ENCODE measurements around the gene EHMT1.
"Not testable (repeated sequence)": the region's sequence is repeated elsewhere in the genome, so short reads cannot be mapped to it uniquely, and the experiment has no call there.

Gene EHMT1

DNA sequence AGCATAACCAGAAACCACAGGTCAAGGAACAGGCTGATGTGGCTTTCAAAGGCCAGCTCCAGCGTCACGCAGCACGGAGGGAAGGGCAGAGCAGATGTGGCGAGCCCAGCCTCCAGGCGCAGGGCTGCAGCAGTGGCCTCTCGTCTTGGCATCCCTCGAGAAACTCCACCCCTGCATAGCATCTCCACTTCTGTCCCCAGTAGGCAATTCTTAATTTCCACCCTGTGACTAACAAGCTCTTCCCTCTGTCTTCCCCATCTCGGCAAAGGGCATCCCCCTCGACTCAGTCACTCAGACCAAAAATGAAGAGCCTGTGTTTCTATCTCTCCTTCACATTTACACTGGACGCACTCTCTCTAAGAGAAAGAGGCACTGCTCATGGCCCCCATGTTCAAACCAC is 257.0 kb downstream of the EHMT1 start:
- Mint-ChIP-seq H3K36me3 (peaks cover 2% of the 10 kb centered on the region), H3K4me1 (peaks cover 2% of the 10 kb centered on the region), H3K4me3 (no peak overlapping the region), H3K27ac (no peak overlapping the region), H3K9me3 (peaks cover 2% of the 10 kb centered on the region), H3K27me3 (peaks cover 49% of the 10 kb centered on the region)
- CTCF ChIA-PET: no interaction called here
- no peak for DNase-seq

DNA sequence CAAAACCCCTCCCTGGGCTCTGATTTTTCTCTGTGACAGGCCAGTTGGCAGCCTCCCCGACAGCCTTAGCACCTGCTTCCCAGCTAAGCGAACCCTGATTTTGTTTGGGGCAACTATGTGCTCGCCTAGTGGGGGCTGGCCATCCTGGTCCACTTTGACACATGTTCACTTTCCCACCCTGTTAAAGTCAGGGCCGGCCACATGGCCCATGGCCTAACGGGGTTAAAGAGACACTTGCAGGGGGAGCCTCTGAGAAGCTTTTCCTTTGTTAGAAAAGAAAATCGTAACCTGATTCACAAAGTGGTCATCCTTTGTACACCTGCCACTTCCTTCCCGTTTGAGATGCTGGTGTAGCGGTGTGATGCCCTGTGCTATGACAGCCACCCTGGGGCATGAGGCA is 257.5 kb downstream of the EHMT1 start:
- peak overlapping the region; percentile 39 for H3K4me3 Mint-ChIP-seq
- H3K4me1 Mint-ChIP-seq: peaks cover 2% of the 10 kb centered on the region
- peaks cover 2% of the 10 kb centered on the region for H3K9me3 Mint-ChIP-seq
- peaks cover 49% of the 10 kb centered on the region for H3K27me3 Mint-ChIP-seq
- peaks cover 2% of the 10 kb centered on the region for H3K36me3 Mint-ChIP-seq
- H3K27ac Mint-ChIP-seq: no peak overlapping the region
- CTCF ChIA-PET: no interaction called here
- DNase-seq: no peak

DNA sequence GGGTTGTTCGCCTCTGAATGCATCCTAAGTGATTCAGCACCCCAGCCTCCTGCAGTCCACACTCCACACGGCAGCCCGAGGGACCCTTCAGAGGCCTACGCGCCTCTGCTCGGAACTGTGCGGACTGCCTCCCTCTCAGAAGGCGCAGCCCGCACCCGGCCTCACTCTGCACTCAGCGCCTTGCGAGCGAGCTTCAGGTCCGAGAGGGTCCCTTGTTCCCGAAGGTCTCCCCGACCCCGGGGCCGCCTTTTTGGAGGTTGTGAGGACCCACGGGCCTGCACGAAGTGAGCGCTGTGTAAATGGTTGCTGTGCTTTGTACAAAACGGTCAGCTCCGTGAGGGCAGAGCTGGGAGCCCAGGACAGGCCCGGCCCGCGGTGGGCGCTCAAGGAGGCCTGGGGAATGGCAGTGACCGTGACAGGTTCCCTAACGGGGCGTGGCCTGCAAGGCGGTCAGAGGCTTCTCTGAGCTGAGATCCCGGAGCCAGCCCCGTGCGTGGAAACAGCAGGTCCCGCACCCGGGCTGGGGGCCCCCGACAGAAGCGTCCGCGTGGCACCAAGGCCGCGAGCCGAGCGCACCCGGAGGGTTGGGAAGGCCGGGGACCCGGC is 258.1 kb downstream of the EHMT1 start:
- CTCF ChIA-PET: no interaction called here

DNA sequence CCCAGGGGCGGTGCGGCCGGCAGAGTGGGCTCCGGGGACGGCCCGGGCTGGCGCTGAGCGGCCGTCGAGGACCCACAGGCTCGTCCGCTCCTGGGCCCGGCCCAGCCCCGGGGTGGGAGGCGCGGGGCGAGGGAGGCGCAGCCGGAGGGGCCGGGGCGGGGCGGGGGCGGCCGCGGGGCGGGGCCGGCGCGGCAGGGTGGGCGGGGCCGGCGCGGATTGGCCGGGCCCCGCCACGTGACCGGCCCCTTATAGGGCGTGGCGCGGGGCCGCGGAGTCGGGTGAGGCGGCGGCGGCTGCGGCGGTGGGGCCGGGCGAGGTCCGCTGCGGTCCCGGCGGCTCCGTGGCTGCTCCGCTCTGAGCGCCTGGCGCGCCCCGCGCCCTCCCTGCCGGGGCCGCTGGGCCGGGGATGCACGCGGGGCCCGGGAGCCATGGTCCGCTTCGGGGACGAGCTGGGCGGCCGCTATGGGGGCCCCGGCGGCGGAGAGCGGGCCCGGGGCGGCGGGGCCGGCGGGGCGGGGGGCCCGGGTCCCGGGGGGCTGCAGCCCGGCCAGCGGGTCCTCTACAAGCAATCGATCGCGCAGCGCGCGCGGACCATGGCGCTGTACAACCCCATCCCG is 258.8 kb downstream of the EHMT1 start, which contains the start of gene CACNA1B:
Gene CACNA1B, plus strand, starts transcription at position 277 of the 617 bp plus-strand sequence. Its CDS starts 152 bp downstream, at position 429.
- H3K4me1 Mint-ChIP-seq, H3K4me3 Mint-ChIP-seq, H3K9me3 Mint-ChIP-seq, H3K27ac Mint-ChIP-seq, H3K36me3 Mint-ChIP-seq, CTCF ChIA-PET, DNase-seq: not testable (repeated sequence)
- peaks cover 49% of the 10 kb centered on the region for H3K27me3 Mint-ChIP-seq

More for the DNA sequence above, 258.1 kb downstream of the EHMT1 start:
- no peak overlapping the region for H3K27ac Mint-ChIP-seq
- peaks cover 2% of the 10 kb centered on the region for H3K4me1 Mint-ChIP-seq
- peaks cover 2% of the 10 kb centered on the region for H3K9me3 Mint-ChIP-seq
- peaks cover 49% of the 10 kb centered on the region for H3K27me3 Mint-ChIP-seq
- peaks cover 2% of the 10 kb centered on the region for H3K36me3 Mint-ChIP-seq
- no peak overlapping the region for H3K4me3 Mint-ChIP-seq
- no peak for DNase-seq

DNA sequence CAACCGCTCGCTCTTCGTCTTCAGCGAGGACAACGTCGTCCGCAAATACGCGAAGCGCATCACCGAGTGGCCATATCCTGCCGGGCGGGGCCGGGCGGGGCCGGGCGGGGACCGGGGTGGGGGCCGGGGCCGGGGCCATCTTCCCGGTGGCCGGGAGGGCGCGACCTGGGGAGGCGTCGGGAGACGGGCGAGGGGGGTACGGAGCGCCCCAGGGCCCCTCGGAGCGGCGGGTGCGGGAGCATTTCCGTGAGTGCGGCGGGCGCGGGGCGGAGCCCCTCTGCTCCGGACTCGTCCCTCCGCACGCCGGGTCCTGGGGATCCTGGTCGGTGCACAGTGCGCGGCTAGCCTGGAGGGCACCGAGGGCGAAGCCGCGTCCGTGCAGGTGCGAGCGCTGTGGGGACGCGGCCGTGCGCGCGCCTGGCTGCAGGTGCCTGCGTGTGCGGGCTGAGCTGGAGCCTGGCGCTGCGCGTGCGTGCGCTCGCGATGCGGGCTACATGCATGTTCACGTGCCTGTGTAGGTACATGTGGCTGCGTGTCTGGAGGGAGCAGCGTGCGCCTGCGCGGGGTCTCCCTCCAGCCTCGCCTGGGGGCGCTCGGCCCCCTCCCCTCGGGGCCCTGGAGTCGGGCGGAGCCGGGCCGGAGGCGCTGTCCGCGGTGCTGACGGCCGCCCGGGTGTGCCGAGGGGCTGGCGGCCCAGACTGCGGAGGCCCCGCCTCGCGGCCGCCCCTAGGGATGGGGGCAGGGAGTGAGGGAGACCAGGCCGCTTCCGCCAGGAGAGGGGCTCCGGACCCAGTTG is 259.5 kb downstream of the EHMT1 start:
- peaks cover 2% of the 10 kb centered on the region for H3K9me3 Mint-ChIP-seq
- CTCF ChIA-PET: no interaction called here
- H3K36me3 Mint-ChIP-seq: peaks cover 2% of the 10 kb centered on the region
- H3K4me3 Mint-ChIP-seq: no peak overlapping the region
- DNase-seq: peak; percentile 57
- H3K4me1 Mint-ChIP-seq: peaks cover 2% of the 10 kb centered on the region
- peaks cover 49% of the 10 kb centered on the region for H3K27me3 Mint-ChIP-seq
- H3K27ac Mint-ChIP-seq: no peak overlapping the region

DNA sequence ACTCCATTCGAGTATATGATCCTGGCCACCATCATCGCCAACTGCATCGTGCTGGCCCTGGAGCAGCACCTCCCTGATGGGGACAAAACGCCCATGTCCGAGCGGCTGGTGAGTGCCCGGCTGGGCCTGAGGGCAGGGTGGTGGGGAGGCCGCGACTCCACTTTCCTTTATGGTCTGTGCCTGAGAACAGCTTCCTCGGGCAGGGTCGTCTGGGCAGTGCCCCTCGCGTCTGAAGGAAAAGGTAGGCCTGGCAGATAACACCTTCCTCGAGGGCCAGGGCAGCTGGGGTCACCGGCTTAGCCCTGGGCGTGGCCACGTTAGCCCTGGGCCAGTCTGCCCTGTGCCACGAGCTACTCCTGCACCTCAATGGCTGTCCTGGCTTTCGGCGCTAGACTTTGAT is 260.2 kb downstream of the EHMT1 start:
- no peak overlapping the region for H3K4me3 Mint-ChIP-seq
- DNase-seq: no peak
- peaks cover 2% of the 10 kb centered on the region for H3K9me3 Mint-ChIP-seq
- peaks cover 2% of the 10 kb centered on the region for H3K4me1 Mint-ChIP-seq
- H3K27ac Mint-ChIP-seq: no peak overlapping the region
- peaks cover 2% of the 10 kb centered on the region for H3K36me3 Mint-ChIP-seq
- peaks cover 46% of the 10 kb centered on the region for H3K27me3 Mint-ChIP-seq
- CTCF ChIA-PET: no interaction called here

DNA sequence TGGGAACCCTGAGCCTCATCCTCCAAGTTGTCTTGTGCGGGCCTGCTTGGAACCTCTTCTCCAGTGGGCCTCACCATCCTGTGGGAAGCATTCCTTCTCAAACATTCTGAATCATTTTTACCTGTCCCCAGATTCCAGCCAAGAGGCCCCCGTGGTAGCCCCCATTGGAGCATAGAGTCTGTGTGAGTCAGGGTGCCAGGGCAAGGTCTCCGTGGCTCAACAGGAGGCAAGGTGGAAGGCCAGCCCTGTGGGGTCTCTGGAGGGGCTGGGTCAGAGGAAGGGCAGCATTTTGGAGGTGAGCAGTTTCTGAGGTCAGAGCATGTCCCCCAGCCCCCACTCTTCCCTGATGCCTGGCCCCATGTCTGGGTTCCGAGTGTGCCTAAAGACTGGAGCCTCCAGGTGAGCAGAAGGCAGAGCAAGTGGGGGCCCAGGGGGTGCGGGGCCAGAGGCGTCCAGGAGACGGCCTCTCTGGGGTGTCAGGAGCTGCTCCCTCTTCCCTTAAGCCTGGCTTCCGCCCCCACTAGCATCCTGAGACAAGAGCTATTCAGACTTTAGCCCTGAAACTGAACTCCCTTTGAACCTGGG is 260.9 kb downstream of the EHMT1 start:
- Mint-ChIP-seq H3K27me3 (peaks cover 45% of the 10 kb centered on the region), H3K27ac (no peak overlapping the region), H3K4me3 (no peak overlapping the region), H3K9me3 (peaks cover 2% of the 10 kb centered on the region), H3K4me1 (peaks cover 2% of the 10 kb centered on the region), H3K36me3 (peaks cover 2% of the 10 kb centered on the region)
- DNase-seq: no peak
- CTCF ChIA-PET: no interaction called here

DNA sequence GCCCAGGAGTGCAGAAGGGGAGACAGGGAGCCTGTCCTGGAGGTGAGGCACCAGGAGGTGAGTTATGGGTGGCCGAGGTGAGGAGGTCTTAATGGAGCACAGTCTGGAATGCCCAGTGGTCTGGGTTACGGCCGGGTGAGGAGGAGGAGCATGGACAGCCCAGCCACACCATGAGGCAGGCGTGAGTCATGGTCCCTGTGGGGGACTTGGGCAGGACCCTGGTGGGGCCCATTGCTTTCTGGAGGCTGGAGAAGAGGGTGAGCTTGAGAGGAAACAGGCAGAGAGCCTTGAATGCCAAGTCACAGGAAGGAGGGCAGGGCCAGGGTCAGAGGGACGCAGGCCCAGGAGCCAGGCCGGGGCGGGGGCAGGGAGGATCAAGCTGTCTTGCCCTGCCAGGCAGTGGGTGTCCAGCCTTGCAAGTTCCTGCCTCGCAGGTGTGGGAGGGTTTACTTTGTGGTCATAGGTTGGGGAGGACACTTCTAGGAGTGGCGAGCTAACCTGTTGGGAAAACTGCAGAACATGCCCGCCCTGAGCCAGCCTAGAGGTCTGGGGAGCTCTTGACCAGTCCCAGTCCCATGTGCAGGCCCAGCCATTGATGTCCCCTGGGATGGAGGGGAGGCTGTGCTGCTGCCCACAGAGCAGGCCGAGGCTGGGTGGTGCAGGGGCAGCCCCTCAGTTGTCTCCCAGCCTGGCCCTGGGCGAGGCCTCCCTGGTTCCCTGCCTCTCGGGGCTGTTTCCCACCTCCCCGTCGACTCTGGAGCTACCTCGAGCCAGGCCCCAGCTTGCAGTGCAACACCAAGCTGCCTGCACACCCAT is 261.6 kb downstream of the EHMT1 start:
- H3K27ac Mint-ChIP-seq: no peak overlapping the region
- H3K9me3 Mint-ChIP-seq: peaks cover 2% of the 10 kb centered on the region
- H3K4me1 Mint-ChIP-seq: peaks cover 2% of the 10 kb centered on the region
- peaks cover 2% of the 10 kb centered on the region for H3K36me3 Mint-ChIP-seq
- H3K4me3 Mint-ChIP-seq: no peak overlapping the region
- CTCF ChIA-PET: no interaction called here
- H3K27me3 Mint-ChIP-seq: peaks cover 39% of the 10 kb centered on the region
- DNase-seq: no peak

DNA sequence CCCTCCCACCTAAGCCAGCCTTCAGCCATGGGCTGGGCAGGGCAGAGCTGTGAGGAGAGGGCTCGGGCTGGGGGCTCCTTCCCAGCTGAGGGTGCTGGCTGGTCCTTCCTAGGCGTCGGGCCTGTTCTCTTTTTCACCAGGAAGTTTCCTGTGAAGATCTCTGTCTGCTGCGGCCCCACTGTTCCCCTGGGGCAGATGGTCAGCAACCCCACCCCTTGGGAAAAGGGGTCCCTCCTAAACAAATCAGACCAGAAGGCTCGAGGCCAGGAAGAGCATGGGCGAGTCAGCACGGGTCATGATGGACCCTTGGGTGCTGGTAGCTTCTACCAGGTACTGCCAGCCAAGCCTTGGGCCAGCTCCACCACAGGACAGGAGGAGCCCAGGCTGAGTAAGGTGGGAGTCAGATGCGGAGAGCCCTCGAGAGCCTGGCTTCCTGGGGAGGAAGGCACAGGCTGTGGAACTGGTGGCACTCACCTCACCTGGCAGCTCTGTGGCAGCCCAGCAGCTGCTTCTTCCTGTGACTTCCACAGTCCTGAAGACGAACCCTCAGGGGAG is 262.2 kb downstream of the EHMT1 start:
- Mint-ChIP-seq H3K36me3 (peaks cover 2% of the 10 kb centered on the region), H3K27ac (no peak overlapping the region), H3K4me3 (no peak overlapping the region), H3K4me1 (peaks cover 2% of the 10 kb centered on the region), H3K27me3 (peaks cover 32% of the 10 kb centered on the region), H3K9me3 (peaks cover 2% of the 10 kb centered on the region)
- CTCF ChIA-PET: no interaction called here
- no peak for DNase-seq

DNA sequence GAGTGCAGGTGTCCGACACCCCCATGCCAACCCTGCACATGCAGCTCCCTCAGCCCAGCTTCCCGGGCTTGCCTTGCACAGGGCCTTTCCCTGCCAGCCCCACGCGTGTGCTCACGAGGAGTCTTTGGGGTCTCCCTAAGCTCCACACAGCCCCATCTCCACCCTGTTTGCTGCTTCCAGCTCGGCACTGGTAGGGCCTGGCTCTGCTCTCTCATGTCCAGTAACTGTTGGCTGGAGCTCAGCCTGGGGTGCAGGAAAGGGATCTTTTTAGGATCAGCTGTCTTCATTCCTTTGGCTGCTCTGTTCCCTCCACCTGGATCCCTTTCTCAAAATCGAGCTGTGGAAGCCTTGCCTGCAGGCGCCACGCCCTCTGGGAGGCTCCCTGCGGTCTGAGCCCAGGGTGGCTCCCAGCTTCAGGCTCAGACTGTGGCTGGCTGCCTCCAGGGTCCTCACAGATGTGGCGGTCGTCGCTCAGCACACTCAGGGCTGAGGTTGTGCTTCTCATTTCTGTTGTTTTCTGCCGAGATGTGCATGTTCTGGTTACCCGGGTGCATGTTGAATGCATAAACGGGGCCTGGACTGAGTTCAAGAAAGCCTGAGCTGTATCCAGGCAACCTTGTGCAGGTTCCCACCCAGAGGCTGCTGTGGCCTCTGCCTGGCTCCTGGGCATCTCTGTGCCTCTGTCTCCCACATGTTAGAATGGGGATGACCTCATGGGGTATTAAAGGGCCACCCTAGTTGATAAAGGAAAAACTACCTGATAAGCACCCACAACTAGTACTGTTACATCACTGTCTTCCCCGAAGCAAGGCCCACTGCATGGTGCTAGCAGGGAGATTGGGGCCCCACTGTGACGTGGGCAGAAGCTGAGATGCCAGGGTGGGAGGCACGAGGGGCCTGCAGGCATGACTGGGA is 263.0 kb downstream of the EHMT1 start:
- Mint-ChIP-seq H3K36me3 (no peaks in the 10 kb centered on the region), H3K27ac (no peak overlapping the region), H3K4me3 (no peak overlapping the region), H3K9me3 (no peaks in the 10 kb centered on the region), H3K4me1 (no peaks in the 10 kb centered on the region), H3K27me3 (peaks cover 24% of the 10 kb centered on the region)
- CTCF ChIA-PET: no interaction called here
- no peak for DNase-seq

DNA sequence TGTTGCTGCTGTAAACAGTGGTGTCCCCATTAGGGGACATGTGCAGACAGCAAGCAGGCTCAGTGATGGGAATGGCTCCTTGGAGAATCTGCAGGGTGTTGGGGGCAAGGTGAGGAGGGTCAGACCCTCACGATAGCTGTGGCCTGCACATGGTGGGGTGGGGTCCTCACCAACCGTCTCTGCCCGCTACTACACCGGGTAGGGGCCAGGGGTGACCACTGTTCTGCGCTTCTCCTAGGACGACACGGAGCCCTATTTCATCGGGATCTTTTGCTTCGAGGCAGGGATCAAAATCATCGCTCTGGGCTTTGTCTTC is 263.7 kb downstream of the EHMT1 start:
- no peaks in the 10 kb centered on the region for H3K4me1 Mint-ChIP-seq
- H3K9me3 Mint-ChIP-seq: no peaks in the 10 kb centered on the region
- no peak for DNase-seq
- H3K4me3 Mint-ChIP-seq: no peak overlapping the region
- H3K27ac Mint-ChIP-seq: no peak overlapping the region
- H3K27me3 Mint-ChIP-seq: peaks cover 20% of the 10 kb centered on the region
- CTCF ChIA-PET: no interaction called here
- H3K36me3 Mint-ChIP-seq: no peaks in the 10 kb centered on the region

DNA sequence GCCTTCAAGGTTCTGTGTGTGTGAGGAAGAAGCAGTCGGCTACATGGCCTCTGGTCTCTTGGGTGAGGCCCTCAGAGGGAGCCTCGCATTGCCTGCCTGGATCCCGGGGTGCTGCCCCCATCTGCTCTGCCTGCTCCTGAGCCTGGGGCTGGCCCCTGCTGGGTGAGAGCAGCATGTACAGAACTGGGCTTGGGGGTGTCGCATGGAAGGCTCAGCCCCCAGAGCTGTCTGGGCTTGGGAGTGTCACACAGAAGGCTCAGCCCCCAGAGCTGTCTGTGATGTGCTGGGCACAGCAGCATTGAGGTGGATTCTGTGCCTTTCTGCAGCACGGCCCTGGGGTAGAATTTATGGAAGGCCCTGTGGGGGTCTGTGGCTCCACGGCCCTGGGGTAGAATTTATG is 265.2 kb downstream of the EHMT1 start:
- DNase-seq, H3K9me3 Mint-ChIP-seq, H3K36me3 Mint-ChIP-seq, H3K4me3 Mint-ChIP-seq, H3K27ac Mint-ChIP-seq, H3K4me1 Mint-ChIP-seq, CTCF ChIA-PET: not testable (repeated sequence)
- peaks cover 14% of the 10 kb centered on the region for H3K27me3 Mint-ChIP-seq

DNA sequence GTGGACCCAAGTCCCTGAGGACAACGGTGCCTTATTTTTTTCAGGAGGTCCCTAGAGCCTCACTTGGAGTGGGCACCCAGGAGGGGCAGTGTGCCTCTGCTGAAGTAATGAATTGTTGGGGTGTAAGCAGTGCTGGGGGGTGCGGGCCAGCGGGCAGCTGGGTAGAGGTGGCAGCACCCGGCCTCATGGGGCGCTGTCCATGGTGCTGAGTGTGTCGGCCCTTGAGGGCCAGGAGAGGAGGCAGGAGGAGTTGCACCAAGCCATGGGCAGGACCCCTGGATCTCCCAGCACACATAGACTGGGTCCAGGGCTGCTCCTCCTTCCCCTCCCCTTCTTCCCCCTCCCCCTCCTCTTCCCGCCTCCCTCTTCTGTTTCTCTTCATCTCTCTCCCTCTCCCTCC is 265.7 kb downstream of the EHMT1 start:
- H3K4me1 Mint-ChIP-seq, H3K27ac Mint-ChIP-seq, H3K36me3 Mint-ChIP-seq, H3K4me3 Mint-ChIP-seq, H3K27me3 Mint-ChIP-seq, H3K9me3 Mint-ChIP-seq, CTCF ChIA-PET: not testable (repeated sequence)
- peak; percentile 54 for DNase-seq

All from activated naive CD4-positive, alpha-beta T cell treated with anti-CD3 and anti-CD28 coated beads, Interleukin-2, amount 10 ng/mL, durations not matched to agents 7 days and 5 days (primary cell).